Measurements from ENCODE around the gene RYK. TPM values are rescaled to one million over a fixed set of nuclear protein-coding genes. Genes with fewer than 3 reads are reported as not detected.

RYK gene
- total RNA-seq, 1 donor from 2014 or later, result 60.4 TPM

DNA sequence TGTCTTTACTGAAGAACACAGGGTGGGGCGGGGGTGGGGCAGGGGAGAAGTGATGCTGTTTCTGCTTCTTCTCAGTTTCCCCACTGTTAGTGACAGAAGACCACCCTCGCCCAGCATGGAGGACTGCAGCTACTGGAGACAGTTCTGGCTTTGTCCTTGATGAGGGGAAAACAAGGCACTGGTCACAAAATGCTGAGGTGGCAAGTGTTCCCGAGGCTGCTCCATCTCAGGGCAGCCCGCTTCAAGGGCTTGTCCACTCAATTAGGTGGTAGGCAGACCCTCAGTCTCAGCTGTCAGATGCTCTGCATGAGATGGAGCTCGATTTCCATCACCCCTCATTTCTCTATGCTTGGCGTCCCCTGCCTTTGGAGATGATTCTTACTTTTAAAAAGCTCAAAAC lies 33.8 kb upstream of the RYK start:
- Mint-ChIP-seq H3K9me3 (ENCODE audit: unreplicated experiment) (no peaks in the 10 kb centered on the region), H3K36me3 (ENCODE audit: low read depth, unreplicated experiment) (no peaks in the 10 kb centered on the region), H3K27me3 (ENCODE audit: unreplicated experiment) (peaks cover 2% of the 10 kb centered on the region), H3K4me1 (ENCODE audit: unreplicated experiment) (no peaks in the 10 kb centered on the region), H3K4me3 (ENCODE audit: unreplicated experiment) (no peak overlapping the region), H3K27ac (ENCODE audit: unreplicated experiment) (no peak overlapping the region)
- no peak for DNase-seq (ENCODE audit: low spot score)
- TF ChIP-seq, protein P1, sequence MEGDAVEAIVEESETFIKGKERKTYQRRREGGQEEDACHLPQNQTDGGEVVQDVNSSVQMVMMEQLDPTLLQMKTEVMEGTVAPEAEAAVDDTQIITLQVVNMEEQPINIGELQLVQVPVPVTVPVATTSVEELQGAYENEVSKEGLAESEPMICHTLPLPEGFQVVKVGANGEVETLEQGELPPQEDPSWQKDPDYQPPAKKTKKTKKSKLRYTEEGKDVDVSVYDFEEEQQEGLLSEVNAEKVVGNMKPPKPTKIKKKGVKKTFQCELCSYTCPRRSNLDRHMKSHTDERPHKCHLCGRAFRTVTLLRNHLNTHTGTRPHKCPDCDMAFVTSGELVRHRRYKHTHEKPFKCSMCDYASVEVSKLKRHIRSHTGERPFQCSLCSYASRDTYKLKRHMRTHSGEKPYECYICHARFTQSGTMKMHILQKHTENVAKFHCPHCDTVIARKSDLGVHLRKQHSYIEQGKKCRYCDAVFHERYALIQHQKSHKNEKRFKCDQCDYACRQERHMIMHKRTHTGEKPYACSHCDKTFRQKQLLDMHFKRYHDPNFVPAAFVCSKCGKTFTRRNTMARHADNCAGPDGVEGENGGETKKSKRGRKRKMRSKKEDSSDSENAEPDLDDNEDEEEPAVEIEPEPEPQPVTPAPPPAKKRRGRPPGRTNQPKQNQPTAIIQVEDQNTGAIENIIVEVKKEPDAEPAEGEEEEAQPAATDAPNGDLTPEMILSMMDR (IDR thresholded peaks at IDR 0.05; ENCODE audit: unreplicated experiment), result no peak

DNA sequence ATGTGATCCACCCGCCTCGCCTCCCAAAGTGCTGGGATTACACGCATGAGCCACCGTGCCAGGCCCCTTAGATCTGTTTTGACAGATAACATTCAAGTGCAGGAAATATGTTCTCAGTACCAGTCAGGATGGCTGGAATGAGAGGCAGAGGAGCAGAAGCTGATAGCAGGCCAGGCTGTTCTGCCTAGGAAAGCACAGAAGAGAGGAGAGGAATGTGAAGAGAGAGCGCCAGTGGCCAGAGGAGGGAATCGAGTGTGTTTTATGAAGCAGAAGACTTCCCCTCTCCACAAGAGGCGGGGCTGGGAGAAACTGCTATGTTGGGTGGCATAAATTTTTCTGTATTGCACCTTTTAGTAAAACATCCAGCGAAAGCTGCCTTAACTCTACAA lies 32.0 kb upstream of the RYK start:
- no peaks in the 10 kb centered on the region for H3K4me1 Mint-ChIP-seq (ENCODE audit: unreplicated experiment)
- no peak overlapping the region for H3K4me3 Mint-ChIP-seq (ENCODE audit: unreplicated experiment)
- DNase-seq (ENCODE audit: low spot score), result no peak
- H3K36me3 Mint-ChIP-seq (ENCODE audit: low read depth, unreplicated experiment), result no peaks in the 10 kb centered on the region
- H3K9me3 Mint-ChIP-seq (ENCODE audit: unreplicated experiment), result no peaks in the 10 kb centered on the region
- no peak overlapping the region for H3K27ac Mint-ChIP-seq (ENCODE audit: unreplicated experiment)
- no peaks in the 10 kb centered on the region for H3K27me3 Mint-ChIP-seq (ENCODE audit: unreplicated experiment)
- TF ChIP-seq, protein P1 (IDR thresholded peaks at IDR 0.05; ENCODE audit: unreplicated experiment), result no peak

DNA sequence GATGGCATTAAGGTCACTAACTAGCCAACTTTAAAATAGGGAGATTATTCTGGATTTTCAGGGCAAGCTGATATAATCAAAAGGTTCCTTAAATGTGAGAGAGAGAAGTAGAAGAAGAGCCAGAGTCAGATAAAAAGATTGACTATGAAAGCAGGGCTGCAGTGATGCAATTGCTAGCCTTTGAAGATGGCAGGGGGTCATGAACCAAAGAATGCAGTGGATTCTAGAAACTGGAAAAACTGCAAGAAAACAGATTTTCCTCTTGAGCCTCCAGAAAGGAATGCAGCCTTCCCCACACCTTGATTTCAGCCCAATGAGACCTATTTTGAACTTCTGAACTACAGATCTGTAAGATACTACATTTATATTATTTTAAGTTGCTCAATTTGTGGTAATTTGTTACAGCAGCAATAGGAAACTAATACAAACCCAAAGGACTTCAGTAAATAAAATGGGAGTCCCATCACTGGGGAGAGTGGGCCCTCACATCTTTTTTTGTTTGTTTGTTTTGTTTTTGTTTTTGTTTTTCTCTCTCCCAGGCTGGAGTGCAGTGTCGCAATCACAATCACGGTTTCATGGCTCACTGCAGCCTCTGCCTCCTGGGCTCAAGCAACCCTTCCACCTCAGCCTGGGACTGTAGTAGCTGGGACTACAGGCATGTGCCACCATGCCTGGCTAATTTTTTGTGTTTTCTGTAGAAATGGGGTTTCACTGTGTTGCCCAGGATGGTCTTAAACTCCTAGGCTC lies 31.4 kb upstream of the RYK start:
- H3K4me1 Mint-ChIP-seq (ENCODE audit: unreplicated experiment), result no peaks in the 10 kb centered on the region
- H3K27ac Mint-ChIP-seq (ENCODE audit: unreplicated experiment), result no peak overlapping the region
- H3K9me3 Mint-ChIP-seq (ENCODE audit: unreplicated experiment), result no peaks in the 10 kb centered on the region
- no peak for DNase-seq (ENCODE audit: low spot score)
- no peak overlapping the region for H3K4me3 Mint-ChIP-seq (ENCODE audit: unreplicated experiment)
- TF ChIP-seq, protein P1 (IDR thresholded peaks at IDR 0.05; ENCODE audit: unreplicated experiment), result no peak
- no peaks in the 10 kb centered on the region for H3K27me3 Mint-ChIP-seq (ENCODE audit: unreplicated experiment)
- no peaks in the 10 kb centered on the region for H3K36me3 Mint-ChIP-seq (ENCODE audit: low read depth, unreplicated experiment)

DNA sequence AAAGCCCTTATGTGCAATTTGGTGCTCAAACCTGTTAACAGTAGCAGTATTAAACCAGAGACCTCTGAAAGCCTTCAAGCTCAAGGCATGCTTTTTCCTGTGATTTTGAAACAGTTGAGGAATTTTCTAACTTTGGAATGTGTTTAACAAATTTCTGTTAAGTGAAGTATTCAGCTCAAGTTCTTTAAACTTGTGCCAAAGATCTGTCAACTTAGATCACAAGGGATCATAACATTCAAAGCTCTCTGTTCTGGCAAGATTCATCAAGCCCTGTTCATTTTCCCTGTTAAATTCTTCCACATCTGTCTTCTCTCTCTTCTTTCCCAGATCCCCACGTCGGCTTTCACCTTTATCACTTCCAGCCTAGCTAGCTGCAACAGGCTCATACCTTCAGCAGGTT lies 28.8 kb upstream of the RYK start:
- DNase-seq (ENCODE audit: low spot score), result no peak
- Mint-ChIP-seq H3K4me1 (ENCODE audit: unreplicated experiment) (peaks cover 7% of the 10 kb centered on the region), H3K9me3 (ENCODE audit: unreplicated experiment) (no peaks in the 10 kb centered on the region), H3K27me3 (ENCODE audit: unreplicated experiment) (no peaks in the 10 kb centered on the region), H3K27ac (ENCODE audit: unreplicated experiment) (no peak overlapping the region), H3K36me3 (ENCODE audit: low read depth, unreplicated experiment) (no peaks in the 10 kb centered on the region), H3K4me3 (ENCODE audit: unreplicated experiment) (no peak overlapping the region)
- TF ChIP-seq, protein P1 (IDR thresholded peaks at IDR 0.05; ENCODE audit: unreplicated experiment), result no peak

DNA sequence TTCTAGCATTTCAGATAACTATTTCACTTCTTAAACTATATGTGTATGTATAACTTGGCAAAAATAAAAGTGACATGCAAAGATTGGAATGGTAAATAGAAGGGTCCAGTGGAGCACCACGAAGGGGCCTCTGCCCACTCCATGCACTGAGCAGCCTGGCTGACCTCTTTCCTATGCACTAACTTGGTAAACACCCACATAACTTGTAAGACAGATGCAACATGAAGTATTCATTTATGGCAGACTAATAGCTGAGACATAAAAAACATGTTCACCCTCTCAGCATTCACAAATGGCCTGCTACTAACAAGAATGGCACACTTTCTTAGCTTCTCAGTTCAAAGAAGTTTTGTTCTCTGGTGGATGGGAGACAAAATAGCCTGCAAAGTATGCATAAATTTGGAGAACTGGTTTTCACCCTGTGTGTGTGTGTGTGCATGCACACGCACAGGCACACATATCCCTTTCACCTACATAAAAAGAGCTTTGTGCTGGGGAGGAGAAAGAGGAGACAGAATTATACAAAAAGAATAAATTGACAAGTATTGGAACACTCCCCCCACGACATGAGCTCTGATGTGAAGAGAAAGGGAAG lies 26.5 kb upstream of the RYK start:
- no peak for DNase-seq (ENCODE audit: low spot score)
- no peaks in the 10 kb centered on the region for H3K36me3 Mint-ChIP-seq (ENCODE audit: low read depth, unreplicated experiment)
- H3K9me3 Mint-ChIP-seq (ENCODE audit: unreplicated experiment), result no peaks in the 10 kb centered on the region
- TF ChIP-seq, protein P1 (IDR thresholded peaks at IDR 0.05; ENCODE audit: unreplicated experiment), result no peak
- no peaks in the 10 kb centered on the region for H3K27me3 Mint-ChIP-seq (ENCODE audit: unreplicated experiment)
- H3K4me3 Mint-ChIP-seq (ENCODE audit: unreplicated experiment), result no peak overlapping the region
- H3K4me1 Mint-ChIP-seq (ENCODE audit: unreplicated experiment), result peaks cover 7% of the 10 kb centered on the region
- H3K27ac Mint-ChIP-seq (ENCODE audit: unreplicated experiment), result no peak overlapping the region
